Measurements from ENCODE around the gene MAML3.

- TF ChIP-seq POLR2AphosphoS5 (IDR thresholded peaks at IDR 0.05; ENCODE audit: low read depth, low read length) (no peak), REST (IDR thresholded peaks at IDR 0.05; ENCODE audit: insufficient read depth in 1 of 2, low read depth in 2 of 2, low read length in 2 of 2) (no peak)
Measured at GRCh38 chr4:140096921-140097320, 57.1 kb downstream of the MAML3 start.
